AG20443 (cell line): ENCODE data around the gene PARD3.
A peak's percentile ranks its signal among the peaks of the same experiment; 100 is the strongest.
"Not testable (repeated sequence)": the region's sequence is repeated elsewhere in the genome, so short reads cannot be mapped to it uniquely, and the experiment has no call there.

Experiments used
- DNase-seq: peaks from one replicate; pipeline ENCODE4 v3.0.0; 2012; ENCODE audit warnings: low spot score, mixed read lengths

The PARD3 gene

GRCh38 chr10:34420795-34421194 is 394.3 kb downstream of the PARD3 start:
- no peak for DNase-seq

DNA sequence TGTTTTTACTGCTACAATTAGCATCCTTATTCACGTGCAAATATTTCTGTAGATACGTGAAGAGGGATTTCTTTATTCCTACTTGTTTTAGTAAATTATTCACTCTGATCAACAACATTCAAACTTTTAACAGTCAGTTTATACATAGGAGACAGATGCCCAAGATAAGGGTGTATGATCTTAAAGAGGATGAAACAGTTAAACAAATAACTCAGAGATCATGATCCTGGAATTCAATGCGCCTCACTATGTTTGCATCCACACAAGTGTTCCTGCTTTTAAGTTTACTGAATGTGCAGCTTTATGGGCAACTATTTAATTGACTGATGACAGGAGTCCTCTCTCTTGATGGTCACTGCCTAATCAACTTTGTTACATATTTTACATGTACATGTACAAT is 394.8 kb downstream of the PARD3 start:
- DNase-seq: no peak

GRCh38 chr10:34415039-34415438 is 400.1 kb downstream of the PARD3 start:
- DNase-seq: no peak

DNA sequence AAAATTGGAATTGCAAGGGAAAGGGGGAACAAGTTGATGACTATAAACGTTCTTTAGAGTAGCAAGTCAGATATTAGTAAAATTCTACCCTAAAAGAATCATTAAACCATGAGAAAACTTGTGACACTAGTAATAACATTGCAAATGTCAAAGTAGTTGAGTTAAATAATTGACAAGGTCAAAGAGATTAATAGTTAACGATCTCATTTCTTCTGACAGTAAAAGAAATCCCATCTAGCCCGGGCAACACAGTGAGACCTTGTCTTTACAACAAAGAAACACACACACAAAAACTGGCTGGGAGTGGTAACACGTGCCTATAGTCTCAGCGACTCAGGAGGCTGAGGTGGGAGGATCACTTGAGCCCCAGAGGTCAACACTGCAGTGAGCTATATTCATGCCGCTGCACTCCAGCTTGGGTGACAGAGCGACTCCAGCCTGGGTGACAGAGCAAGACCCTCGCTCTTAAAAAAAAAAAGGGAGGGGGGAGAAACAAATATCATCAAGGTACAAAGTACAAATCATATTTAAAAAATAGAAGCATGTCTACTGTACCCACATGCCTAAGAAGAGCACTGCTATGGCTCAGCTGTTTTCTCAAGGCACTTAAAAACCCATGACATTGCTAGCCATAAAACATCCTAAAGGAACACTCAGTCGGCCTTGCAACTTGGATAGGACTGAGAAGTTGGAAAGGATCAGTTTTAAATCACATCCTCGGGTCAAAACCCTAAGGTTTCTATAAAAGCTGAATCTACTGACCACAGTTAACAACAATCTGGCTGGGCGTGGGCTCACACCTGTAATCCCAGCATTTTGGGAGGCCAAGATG is 401.1 kb downstream of the PARD3 start:
- DNase-seq: no peak

GRCh38 chr10:34413214-34413613 is 401.9 kb downstream of the PARD3 start:
- DNase-seq: no peak

- no peak for DNase-seq
These were observed 406.1 kb downstream of the PARD3 start for GRCh38 chr10:34408956-34409355.

GRCh38 chr10:34408381-34408780 is 406.7 kb downstream of the PARD3 start:
- DNase-seq: no peak

- DNase-seq: no peak
These were observed 407.7 kb downstream of the PARD3 start for GRCh38 chr10:34407324-34407805.

DNA sequence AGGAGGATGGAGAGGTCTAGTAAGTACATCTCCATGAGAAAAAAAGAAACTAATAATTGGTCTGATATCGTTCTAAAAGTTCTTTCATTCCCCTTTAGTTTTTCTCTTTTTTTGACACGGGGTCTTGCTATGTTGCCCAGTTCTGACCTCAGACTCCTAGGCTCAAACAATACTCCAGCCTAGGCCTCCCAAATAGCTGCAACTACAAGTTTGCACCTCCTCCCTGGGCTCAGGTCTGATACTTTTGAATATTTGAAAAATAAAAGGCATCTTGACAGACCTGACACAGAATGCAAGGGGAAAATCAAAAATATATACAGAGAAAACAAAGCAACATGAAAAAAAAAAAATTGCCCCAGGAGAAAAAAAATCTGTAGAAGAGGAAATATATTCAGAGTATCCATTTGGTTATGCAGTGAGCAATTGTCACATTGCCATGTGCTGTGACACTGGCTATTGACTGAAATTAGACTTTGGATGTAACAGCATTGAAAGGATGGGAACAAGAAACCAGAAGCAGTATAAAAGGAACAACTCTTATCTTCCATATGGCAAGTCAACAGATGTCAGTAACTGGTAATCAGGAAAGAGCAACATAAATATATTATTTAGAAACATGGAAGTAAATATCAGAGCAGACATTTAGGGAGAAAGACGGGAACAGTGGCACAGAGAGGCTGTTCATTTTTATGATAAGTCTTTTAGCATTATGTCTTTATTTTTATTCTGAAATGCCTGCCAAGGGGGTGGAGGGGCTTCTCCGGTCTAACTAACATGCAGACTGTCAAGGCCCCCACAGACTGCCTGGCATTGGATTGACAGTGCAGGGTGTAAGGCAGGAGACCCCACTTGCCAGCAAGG is 408.4 kb downstream of the PARD3 start:
- no peak for DNase-seq

DNA sequence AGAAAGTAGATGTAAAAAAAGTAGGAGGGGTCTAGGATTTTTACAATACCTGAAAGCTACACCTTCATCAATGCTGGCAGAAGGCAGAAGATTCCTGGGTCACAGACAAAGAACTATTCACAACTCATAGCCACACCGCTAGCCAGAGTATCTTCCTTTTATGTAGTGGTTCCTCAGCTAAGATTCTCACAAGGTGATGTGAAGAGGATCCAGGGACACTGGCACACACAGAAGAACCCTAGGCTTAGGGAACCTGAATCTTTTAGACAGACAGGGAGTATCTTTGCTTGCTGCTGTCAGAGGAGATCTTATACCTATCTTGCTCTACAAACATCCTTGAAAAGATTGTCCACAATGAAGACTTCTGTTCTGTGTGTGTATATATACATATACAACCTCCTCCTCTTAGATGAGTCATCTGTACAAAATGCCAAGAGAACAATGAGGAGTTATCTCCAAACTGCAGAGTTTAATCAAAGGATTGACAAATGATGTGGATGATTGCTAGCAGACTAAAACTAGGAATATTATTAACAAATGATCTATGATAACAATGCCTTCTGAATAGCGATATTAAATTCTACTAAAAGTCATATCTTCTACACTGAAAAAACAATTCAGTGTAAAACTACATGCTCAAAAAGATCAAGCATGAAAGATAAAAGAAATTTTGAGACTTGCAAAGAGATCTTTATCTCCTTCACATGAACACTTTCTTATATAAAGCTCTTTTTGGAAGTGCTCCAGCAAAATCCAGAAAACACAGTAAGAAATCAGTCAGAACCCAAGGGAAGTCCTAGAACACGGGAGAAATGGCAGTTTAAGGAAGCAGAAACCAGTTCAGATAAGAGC is 409.3 kb downstream of the PARD3 start:
- no peak for DNase-seq

- no peak for DNase-seq
These were observed 411.6 kb downstream of the PARD3 start for GRCh38 chr10:34403512-34403911.

- DNase-seq: no peak
These were observed 415.0 kb downstream of the PARD3 start for GRCh38 chr10:34400075-34400474.

DNA sequence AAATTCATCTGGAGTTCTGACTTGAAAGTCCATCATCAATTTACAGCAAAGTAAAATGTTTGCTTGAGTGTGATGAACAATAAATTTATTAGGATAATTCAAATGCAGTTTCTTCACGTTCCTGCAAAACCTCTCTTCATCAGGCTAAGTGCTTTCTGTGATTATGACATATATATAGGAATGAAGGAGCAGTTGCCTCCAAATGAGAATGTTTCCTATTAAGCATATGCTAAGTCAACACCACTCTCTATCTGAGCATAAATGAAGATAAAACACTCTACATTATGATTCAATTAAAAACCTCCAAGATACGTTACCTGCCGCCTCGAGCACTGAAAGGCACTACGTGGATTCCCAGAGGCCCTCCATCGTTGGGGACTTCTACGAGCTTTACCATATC is 416.1 kb downstream of the PARD3 start:
- no peak for DNase-seq

DNA sequence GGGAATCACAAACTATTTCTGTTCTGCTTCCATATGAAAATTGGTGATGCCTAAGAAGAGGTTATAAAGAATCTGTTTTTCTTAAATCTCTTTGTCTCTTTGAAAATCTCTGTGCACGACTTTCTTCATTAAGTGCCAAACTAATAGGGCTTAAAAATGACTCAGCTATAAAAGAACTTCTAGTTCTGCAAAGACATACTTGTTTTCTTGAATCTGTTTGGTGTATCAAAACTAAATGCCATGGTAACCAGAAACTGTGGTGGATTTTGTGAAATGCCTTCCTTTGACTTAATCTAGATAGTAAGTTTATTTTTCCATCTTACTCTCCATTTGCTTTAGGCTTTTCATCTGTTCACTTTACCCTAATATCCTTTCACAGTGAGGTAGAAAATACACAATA is 417.8 kb downstream of the PARD3 start:
- DNase-seq: peak; percentile 49

DNA sequence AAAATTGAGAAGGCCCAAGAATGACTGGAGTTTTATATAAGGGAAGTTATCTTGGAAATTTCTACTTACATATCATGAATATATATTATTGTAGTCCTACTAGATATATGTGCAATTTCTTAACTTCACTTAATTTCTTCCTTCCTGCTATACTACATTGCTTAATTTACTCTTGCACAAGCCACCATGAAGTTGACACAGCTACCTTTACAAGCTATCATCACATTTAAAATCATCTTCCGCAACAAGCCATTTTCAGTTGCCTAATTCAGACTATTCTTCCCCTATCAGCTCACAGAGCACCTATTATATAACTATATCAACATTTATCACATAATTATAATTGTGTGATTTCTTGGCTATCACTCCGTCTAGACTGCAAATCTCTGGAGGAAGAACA is 418.4 kb downstream of the PARD3 start:
- no peak for DNase-seq

DNA sequence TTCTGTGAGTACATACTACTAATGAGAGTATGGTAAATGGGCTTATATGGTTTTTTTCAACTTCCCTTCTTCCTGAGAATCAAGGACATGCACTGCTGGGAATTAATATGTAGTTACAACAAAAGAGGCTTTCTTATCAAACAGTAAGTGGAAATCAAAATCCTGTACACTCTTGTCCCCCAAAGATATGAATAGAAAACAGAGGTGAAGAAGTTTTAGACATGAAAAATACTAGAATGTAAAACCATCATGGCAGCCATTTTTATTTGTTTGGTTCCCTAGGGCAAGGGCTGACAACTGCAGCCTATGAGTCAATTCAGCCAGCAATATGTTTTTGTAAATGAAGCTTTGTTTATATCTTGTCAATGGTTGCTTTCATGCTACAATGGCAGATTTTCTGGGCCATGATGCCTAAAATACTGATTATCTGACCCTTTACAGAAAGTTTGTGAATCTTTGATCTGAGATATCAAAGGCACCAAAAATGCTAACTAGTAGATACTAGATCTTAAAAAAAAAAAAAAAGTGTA is 422.4 kb downstream of the PARD3 start:
- no peak for DNase-seq

DNA sequence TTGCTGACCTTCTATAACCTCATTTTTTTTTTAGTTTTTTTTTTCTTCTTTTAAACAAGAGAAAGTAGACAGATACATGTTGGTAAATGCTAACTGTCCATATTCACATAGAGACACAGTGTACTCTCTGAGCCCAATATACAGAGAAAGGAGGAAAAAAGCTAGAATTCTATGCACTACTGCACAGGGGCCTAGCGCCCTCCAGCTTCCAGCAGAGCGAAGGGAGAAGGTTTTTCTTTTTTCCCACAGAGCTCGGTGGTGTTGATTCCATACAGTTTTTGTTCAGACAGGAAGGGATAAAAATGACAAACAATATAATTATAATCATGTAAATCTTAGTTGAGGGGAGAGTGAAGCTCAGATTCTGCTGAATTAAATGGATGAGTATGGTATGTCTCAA is 423.9 kb downstream of the PARD3 start:
- DNase-seq: not testable (repeated sequence)

GRCh38 chr10:34389801-34390200 is 425.3 kb downstream of the PARD3 start:
- DNase-seq: no peak

DNA sequence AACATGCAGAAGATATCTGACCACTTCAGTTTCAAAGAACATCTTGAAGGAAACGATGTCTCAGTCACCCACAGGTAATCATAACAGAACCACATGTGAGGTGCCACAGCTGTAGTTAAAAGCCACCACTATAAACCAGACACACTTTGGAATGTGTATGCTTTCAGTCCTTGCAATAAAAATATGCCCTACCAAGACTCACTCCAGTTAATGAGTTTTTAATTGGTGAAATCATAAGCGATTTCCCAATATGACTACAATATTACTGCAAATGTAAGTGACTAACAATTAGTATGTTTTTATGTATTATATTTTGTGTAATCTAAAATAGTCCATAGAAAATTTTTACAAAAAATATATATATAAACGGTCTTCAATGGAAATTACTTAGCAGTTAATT is 428.2 kb downstream of the PARD3 start:
- no peak for DNase-seq

GRCh38 chr10:34384372-34384771 is 430.7 kb downstream of the PARD3 start:
- DNase-seq: no peak

DNA sequence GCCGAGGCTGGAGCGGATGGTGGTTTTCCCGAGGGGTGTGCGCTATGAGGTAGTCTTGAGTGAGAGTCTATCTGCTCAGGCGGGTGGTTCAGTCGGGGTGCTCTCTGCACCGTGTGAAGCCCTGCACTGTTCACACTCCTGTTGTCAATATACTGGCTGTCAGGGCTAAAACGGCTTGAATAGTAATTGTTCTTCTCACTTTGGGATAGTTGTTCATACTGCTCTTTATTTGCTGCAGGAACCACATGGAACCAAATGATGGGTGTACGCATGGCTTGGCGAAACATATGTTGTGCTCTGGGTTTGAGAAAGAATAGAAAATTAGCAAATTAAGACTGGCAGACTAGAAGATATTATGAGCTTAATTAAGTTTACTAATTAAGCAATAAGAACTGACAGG is 432.5 kb downstream of the PARD3 start:
- DNase-seq: no peak

- no peak for DNase-seq
These were observed 434.2 kb downstream of the PARD3 start for GRCh38 chr10:34380856-34381255.
